ENCODE measurements around the gene PCDHA3. TPM values are rescaled to one million over a fixed set of nuclear protein-coding genes. Genes with fewer than 3 reads are reported as not detected.
"Not testable (repeated sequence)": the region's sequence is repeated elsewhere in the genome, so short reads cannot be mapped to it uniquely, and the experiment has no call there.

Gene PCDHA3
- total and polyA plus RNA-seq, 7 experiments from 2014 or later: not detected

DNA sequence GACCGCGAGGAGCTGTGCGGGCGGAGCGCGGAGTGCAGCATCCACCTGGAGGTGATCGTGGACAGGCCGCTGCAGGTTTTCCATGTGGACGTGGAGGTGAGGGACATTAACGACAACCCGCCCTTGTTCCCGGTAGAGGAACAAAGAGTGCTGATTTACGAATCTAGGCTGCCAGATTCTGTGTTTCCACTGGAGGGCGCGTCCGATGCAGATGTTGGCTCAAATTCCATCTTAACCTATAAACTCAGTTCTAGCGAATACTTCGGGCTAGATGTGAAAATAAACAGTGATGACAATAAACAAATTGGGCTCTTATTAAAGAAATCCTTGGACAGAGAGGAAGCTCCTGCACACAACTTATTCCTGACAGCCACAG is 27.5 kb downstream of the PCDHA3 start:
- Histone ChIP-seq H3K4me1 (ENCODE audit: control insufficient read depth in 2 of 2, insufficient read depth in 2 of 2, low read length in 2 of 2) (no peaks in the 10 kb centered on the region), H3K4me3 (ENCODE audit: low read length) (no peak overlapping the region), H3K36me3 (ENCODE audit: control insufficient read depth in 2 of 3, insufficient read depth in 3 of 3, low read length in 3 of 3) (no peaks in the 10 kb centered on the region), H3K27ac (ENCODE audit: low read depth, low read length) (no peak overlapping the region), H3K9me3 (ENCODE audit: control insufficient read depth in 2 of 3, low read length in 3 of 3) (peaks cover 0 to 32% (median 0%) of the 10 kb centered on the region in 3 experiments), H3K27me3 (ENCODE audit: control insufficient read depth in 2 of 2, insufficient read depth in 2 of 2, low read length in 2 of 2) (peaks cover 0 to 11% of the 10 kb centered on the region in 2 donors)
- peak overlapping the region in 1 of 9 donors; percentile 58 for H3K27ac Mint-ChIP-seq
- ChIA-PET POLR2A (no interaction called here), CTCF (no interaction called here)
- H3K27me3 Mint-ChIP-seq: peaks cover 3 to 62% (median 48%) of the 10 kb centered on the region in 5 donors
- peak overlapping the region in 1 of 10 donors; percentile 23 for H3K4me3 Mint-ChIP-seq
- peaks cover 6 to 86% (median 38%) of the 10 kb centered on the region in 11 donors for H3K9me3 Mint-ChIP-seq
- ATAC-seq (no peak), DNase-seq (no peak)
- intact Hi-C loops (cut with micrococcal nuclease): no loop called here
- H3K36me3 Mint-ChIP-seq: peaks cover 0 to 21% (median 0%) of the 10 kb centered on the region in 5 donors
- no peaks in the 10 kb centered on the region for H3K4me1 Mint-ChIP-seq

- intact Hi-C loops (cut with micrococcal nuclease); CTCF ChIA-PET; H3K4me1 ChIP-seq (ENCODE audit: control insufficient read depth in 2 of 2, insufficient read depth in 2 of 2, low read length in 2 of 2); POLR2A ChIA-PET; H3K27ac Mint-ChIP-seq; H3K4me3 ChIP-seq (ENCODE audit: low read length); H3K4me3 Mint-ChIP-seq; H3K4me1 Mint-ChIP-seq; H3K27ac ChIP-seq (ENCODE audit: low read depth, low read length); ATAC-seq; DNase-seq; H3K36me3 ChIP-seq (ENCODE audit: control insufficient read depth in 2 of 3, insufficient read depth in 3 of 3, low read length in 3 of 3): not testable (repeated sequence)
- H3K27me3 Mint-ChIP-seq: peaks cover 3 to 74% (median 59%) of the 10 kb centered on the region in 5 donors
- peaks cover 0 to 30% (median 0%) of the 10 kb centered on the region in 3 experiments for H3K9me3 ChIP-seq (ENCODE audit: control insufficient read depth in 2 of 3, low read length in 3 of 3)
- H3K9me3 Mint-ChIP-seq: peaks cover 9 to 91% (median 43%) of the 10 kb centered on the region in 11 donors
- H3K36me3 Mint-ChIP-seq: peaks cover 0 to 26% (median 4%) of the 10 kb centered on the region in 5 donors
- peaks cover 0 to 11% of the 10 kb centered on the region in 2 donors for H3K27me3 ChIP-seq (ENCODE audit: control insufficient read depth in 2 of 2, insufficient read depth in 2 of 2, low read length in 2 of 2)
These were observed 28.9 kb downstream of the PCDHA3 start for GRCh38 chr5:140829511-140830501.

- Mint-ChIP-seq H3K4me1 (no peaks in the 10 kb centered on the region), H3K4me3 (peak within 1 kb of the TSS in 2 of 10 donors; percentile 5 to 6), H3K27me3 (peaks cover 0 to 56% (median 34%) of the 10 kb centered on the region in 5 donors), H3K36me3 (peaks cover 0 to 23% (median 4%) of the 10 kb centered on the region in 5 donors), H3K27ac (peak within 1 kb of the TSS in 1 of 9 donors; percentile 18), H3K9me3 (peaks cover 2 to 67% (median 22%) of the 10 kb centered on the region in 11 donors)
- H3K9me3 ChIP-seq (ENCODE audit: control insufficient read depth in 2 of 3, low read length in 3 of 3): peaks cover 0 to 35% (median 0%) of the 10 kb centered on the region in 3 experiments
- H3K27ac ChIP-seq (ENCODE audit: low read depth, low read length): no peak within 1 kb of the TSS
- ATAC-seq (no peak), DNase-seq (no peak)
- no peaks in the 10 kb centered on the region for H3K4me1 ChIP-seq (ENCODE audit: control insufficient read depth in 2 of 2, insufficient read depth in 2 of 2, low read length in 2 of 2)
- no peaks in the 10 kb centered on the region for H3K36me3 ChIP-seq (ENCODE audit: control insufficient read depth in 2 of 3, insufficient read depth in 3 of 3, low read length in 3 of 3)
- H3K4me3 ChIP-seq (ENCODE audit: low read length): no peak within 1 kb of the TSS
- CTCF ChIA-PET: no interaction called here
- intact Hi-C loops (cut with micrococcal nuclease): no loop called here
- H3K27me3 ChIP-seq (ENCODE audit: control insufficient read depth in 2 of 2, insufficient read depth in 2 of 2, low read length in 2 of 2): peaks cover 0 to 7% of the 10 kb centered on the region in 2 donors
- POLR2A ChIA-PET: no interaction called here
These were observed 33.1 kb downstream of the PCDHA3 start, which contains the start of gene PCDHA7 for GRCh38 chr5:140833993-140834392. PCDHA7 (plus strand) TSS chr5:140834269; CDS start chr5:140834384, 115 bp downstream.

- Mint-ChIP-seq H3K9me3 (peaks cover 2 to 65% (median 22%) of the 10 kb centered on the region in 11 donors), H3K36me3 (peaks cover 0 to 24% (median 4%) of the 10 kb centered on the region in 5 donors), H3K4me3 (peak overlapping the region in 1 of 10 donors; percentile 5), H3K27ac (peak overlapping the region in 1 of 9 donors; percentile 18), H3K27me3 (peaks cover 0 to 58% (median 36%) of the 10 kb centered on the region in 5 donors)
- H3K36me3 ChIP-seq (ENCODE audit: control insufficient read depth in 2 of 3, insufficient read depth in 3 of 3, low read length in 3 of 3); DNase-seq; POLR2A ChIA-PET; H3K4me1 ChIP-seq (ENCODE audit: control insufficient read depth in 2 of 2, insufficient read depth in 2 of 2, low read length in 2 of 2); H3K27ac ChIP-seq (ENCODE audit: low read depth, low read length); CTCF ChIA-PET; H3K4me1 Mint-ChIP-seq; H3K4me3 ChIP-seq (ENCODE audit: low read length); H3K27me3 ChIP-seq (ENCODE audit: control insufficient read depth in 2 of 2, insufficient read depth in 2 of 2, low read length in 2 of 2); ATAC-seq; intact Hi-C loops (cut with micrococcal nuclease): not testable (repeated sequence)
- peaks cover 0 to 34% (median 3%) of the 10 kb centered on the region in 3 experiments for H3K9me3 ChIP-seq (ENCODE audit: control insufficient read depth in 2 of 3, low read length in 3 of 3)
These were observed 33.7 kb downstream of the PCDHA3 start for GRCh38 chr5:140834439-140835008.

DNA sequence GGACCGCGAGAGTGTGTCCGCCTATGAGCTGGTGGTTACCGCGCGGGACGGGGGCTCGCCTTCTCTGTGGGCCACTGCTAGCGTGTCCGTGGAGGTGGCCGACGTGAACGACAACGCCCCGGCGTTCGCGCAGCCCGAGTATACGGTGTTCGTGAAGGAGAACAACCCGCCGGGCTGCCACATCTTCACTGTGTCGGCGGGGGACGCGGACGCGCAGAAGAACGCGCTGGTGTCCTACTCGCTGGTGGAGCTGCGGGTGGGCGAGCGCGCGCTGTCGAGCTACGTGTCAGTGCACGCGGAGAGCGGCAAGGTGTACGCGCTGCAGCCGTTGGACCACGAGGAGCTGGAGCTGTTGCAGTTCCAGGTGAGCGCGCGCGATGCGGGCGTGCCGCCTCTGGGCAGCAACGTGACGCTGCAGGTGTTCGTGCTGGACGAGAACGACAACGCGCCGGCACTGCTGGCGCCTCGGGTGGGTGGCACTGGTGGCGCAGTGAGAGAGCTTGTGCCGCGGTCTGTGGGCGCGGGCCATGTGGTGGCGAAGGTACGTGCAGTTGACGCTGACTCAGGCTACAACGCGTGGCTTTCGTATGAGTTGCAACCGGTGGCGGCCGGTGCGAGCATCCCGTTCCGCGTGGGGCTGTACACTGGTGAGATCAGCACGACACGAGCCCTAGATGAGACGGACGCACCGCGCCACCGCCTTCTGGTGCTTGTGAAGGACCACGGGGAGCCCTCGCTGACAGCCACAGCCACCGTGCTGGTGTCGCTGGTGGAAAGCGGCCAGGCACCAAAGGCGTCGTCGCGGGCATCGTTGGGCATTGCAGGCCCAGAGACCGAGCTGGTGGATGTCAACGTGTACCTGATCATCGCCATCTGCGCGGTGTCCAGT is 35.0 kb downstream of the PCDHA3 start:
- POLR2A ChIA-PET: no interaction called here
- ATAC-seq (no peak), DNase-seq (no peak)
- Histone ChIP-seq H3K27ac (ENCODE audit: low read depth, low read length) (no peak overlapping the region), H3K9me3 (ENCODE audit: control insufficient read depth in 2 of 3, low read length in 3 of 3) (peaks cover 0 to 26% (median 4%) of the 10 kb centered on the region in 3 experiments), H3K4me3 (ENCODE audit: low read length) (no peak overlapping the region), H3K36me3 (ENCODE audit: control insufficient read depth in 2 of 3, insufficient read depth in 3 of 3, low read length in 3 of 3) (no peaks in the 10 kb centered on the region), H3K27me3 (ENCODE audit: control insufficient read depth in 2 of 2, insufficient read depth in 2 of 2, low read length in 2 of 2) (peaks cover 0 to 7% of the 10 kb centered on the region in 2 donors), H3K4me1 (ENCODE audit: control insufficient read depth in 2 of 2, insufficient read depth in 2 of 2, low read length in 2 of 2) (no peaks in the 10 kb centered on the region)
- H3K27ac Mint-ChIP-seq: no peak overlapping the region
- H3K4me1 Mint-ChIP-seq: no peaks in the 10 kb centered on the region
- peaks cover 11 to 71% (median 34%) of the 10 kb centered on the region in 11 donors for H3K9me3 Mint-ChIP-seq
- peaks cover 0 to 32% (median 4%) of the 10 kb centered on the region in 5 donors for H3K36me3 Mint-ChIP-seq
- no peak overlapping the region for H3K4me3 Mint-ChIP-seq
- CTCF ChIA-PET: no interaction called here
- H3K27me3 Mint-ChIP-seq: peaks cover 0 to 68% (median 46%) of the 10 kb centered on the region in 5 donors
- intact Hi-C loops (cut with micrococcal nuclease): no loop called here
